Activated naive CD8-positive, alpha-beta T cell (primary cell): ENCODE measurements around the gene MATN4.
A peak's percentile ranks its signal among the peaks of the same experiment; 100 is the strongest.

Experiments used
- H3K27ac Mint-ChIP-seq: one replicate; pipeline ENCODE4 v1.8.0; 2021; ENCODE audit warnings: mixed read lengths
- H3K27me3 Mint-ChIP-seq: one replicate; pipeline ENCODE4 v1.8.0; 2021; ENCODE audit warnings: mixed read lengths
- H3K36me3 Mint-ChIP-seq: one replicate; pipeline ENCODE4 v1.8.0; 2021; ENCODE audit warnings: mixed read lengths
- H3K4me1 Mint-ChIP-seq: one replicate; pipeline ENCODE4 v1.8.0; 2021; ENCODE audit warnings: low read depth, mixed read lengths
- H3K4me3 Mint-ChIP-seq: one replicate; pipeline ENCODE4 v1.8.0; 2021; ENCODE audit warnings: mild to moderate bottlenecking, mixed read lengths
- H3K9me3 Mint-ChIP-seq: one replicate; pipeline ENCODE4 v1.8.0; 2021; ENCODE audit warnings: low read depth, mixed read lengths

Gene MATN4

GRCh38 chr20:45293041-45294002 lies 14.8 kb downstream of the MATN4 start:
- Mint-ChIP-seq H3K27me3 (peaks cover 14% of the 10 kb centered on the region), H3K27ac (no peak overlapping the region), H3K9me3 (no peaks in the 10 kb centered on the region), H3K4me1 (peaks cover 5% of the 10 kb centered on the region), H3K36me3 (no peaks in the 10 kb centered on the region), H3K4me3 (peak overlapping the region; percentile 80)

GRCh38 chr20:45292343-45292742 lies 15.8 kb downstream of the MATN4 start:
- H3K4me1 Mint-ChIP-seq, result peaks cover 5% of the 10 kb centered on the region
- H3K4me3 Mint-ChIP-seq, result peak overlapping the region; percentile 75
- no peaks in the 10 kb centered on the region for H3K9me3 Mint-ChIP-seq
- H3K36me3 Mint-ChIP-seq, result no peaks in the 10 kb centered on the region
- peaks cover 14% of the 10 kb centered on the region for H3K27me3 Mint-ChIP-seq
- no peak overlapping the region for H3K27ac Mint-ChIP-seq

GRCh38 chr20:45291526-45291925 lies 16.6 kb downstream of the MATN4 start:
- Mint-ChIP-seq H3K9me3 (no peaks in the 10 kb centered on the region), H3K36me3 (no peaks in the 10 kb centered on the region), H3K4me1 (peaks cover 5% of the 10 kb centered on the region), H3K27ac (no peak overlapping the region), H3K4me3 (peak overlapping the region; percentile 13), H3K27me3 (peaks cover 14% of the 10 kb centered on the region)

- H3K27me3 Mint-ChIP-seq, result peaks cover 12% of the 10 kb centered on the region
- H3K9me3 Mint-ChIP-seq, result no peaks in the 10 kb centered on the region
Observed at GRCh38 chr20:45290677-45291355, 17.3 kb downstream of the MATN4 start.

GRCh38 chr20:45289942-45290676 lies 18.0 kb downstream of the MATN4 start:
- Mint-ChIP-seq H3K4me1 (peaks cover 5% of the 10 kb centered on the region), H3K27me3 (peaks cover 14% of the 10 kb centered on the region), H3K36me3 (no peaks in the 10 kb centered on the region), H3K9me3 (no peaks in the 10 kb centered on the region), H3K4me3 (no peak overlapping the region), H3K27ac (no peak overlapping the region)

More at GRCh38 chr20:45290677-45291355, 17.3 kb downstream of the MATN4 start:
- H3K4me1 Mint-ChIP-seq, result peaks cover 5% of the 10 kb centered on the region
- no peak overlapping the region for H3K27ac Mint-ChIP-seq
- no peak overlapping the region for H3K4me3 Mint-ChIP-seq
- H3K36me3 Mint-ChIP-seq, result no peaks in the 10 kb centered on the region

GRCh38 chr20:45288860-45289259 lies 19.2 kb downstream of the MATN4 start:
- Mint-ChIP-seq H3K36me3 (no peaks in the 10 kb centered on the region), H3K27me3 (peaks cover 11% of the 10 kb centered on the region), H3K4me3 (no peak overlapping the region), H3K4me1 (peaks cover 2% of the 10 kb centered on the region), H3K27ac (no peak overlapping the region), H3K9me3 (no peaks in the 10 kb centered on the region)

- no peaks in the 10 kb centered on the region for H3K9me3 Mint-ChIP-seq
- H3K4me3 Mint-ChIP-seq, result no peak overlapping the region
- H3K27ac Mint-ChIP-seq, result no peak overlapping the region
- peaks cover 13% of the 10 kb centered on the region for H3K27me3 Mint-ChIP-seq
- H3K4me1 Mint-ChIP-seq, result no peaks in the 10 kb centered on the region
- H3K36me3 Mint-ChIP-seq, result no peaks in the 10 kb centered on the region
Observed at GRCh38 chr20:45288376-45288775, 19.7 kb downstream of the MATN4 start.

GRCh38 chr20:45283551-45284057 lies 24.5 kb downstream of the MATN4 start:
- Mint-ChIP-seq H3K4me3 (no peak overlapping the region), H3K4me1 (no peaks in the 10 kb centered on the region), H3K27ac (no peak overlapping the region), H3K9me3 (no peaks in the 10 kb centered on the region), H3K27me3 (peaks cover 17% of the 10 kb centered on the region), H3K36me3 (no peaks in the 10 kb centered on the region)

GRCh38 chr20:45282700-45283550 lies 25.2 kb downstream of the MATN4 start:
- Mint-ChIP-seq H3K27me3 (peaks cover 19% of the 10 kb centered on the region), H3K27ac (no peak overlapping the region), H3K4me1 (no peaks in the 10 kb centered on the region), H3K36me3 (no peaks in the 10 kb centered on the region), H3K9me3 (no peaks in the 10 kb centered on the region), H3K4me3 (no peak overlapping the region)

GRCh38 chr20:45279992-45280391 lies 28.1 kb downstream of the MATN4 start:
- peaks cover 24% of the 10 kb centered on the region for H3K27me3 Mint-ChIP-seq
- H3K4me1 Mint-ChIP-seq, result no peaks in the 10 kb centered on the region
- no peak overlapping the region for H3K4me3 Mint-ChIP-seq
- no peak overlapping the region for H3K27ac Mint-ChIP-seq
- no peaks in the 10 kb centered on the region for H3K9me3 Mint-ChIP-seq
- H3K36me3 Mint-ChIP-seq, result no peaks in the 10 kb centered on the region

GRCh38 chr20:45275338-45275737 lies 32.8 kb downstream of the MATN4 start:
- Mint-ChIP-seq H3K4me3 (no peak overlapping the region), H3K9me3 (no peaks in the 10 kb centered on the region), H3K27me3 (peaks cover 26% of the 10 kb centered on the region), H3K4me1 (no peaks in the 10 kb centered on the region), H3K36me3 (no peaks in the 10 kb centered on the region), H3K27ac (no peak overlapping the region)

- Mint-ChIP-seq H3K27ac (no peak overlapping the region), H3K27me3 (peaks cover 17% of the 10 kb centered on the region)
Observed at GRCh38 chr20:45269754-45270270, 38.3 kb downstream of the MATN4 start.

GRCh38 chr20:45269056-45269455 lies 39.0 kb downstream of the MATN4 start:
- H3K36me3 Mint-ChIP-seq, result no peaks in the 10 kb centered on the region
- no peaks in the 10 kb centered on the region for H3K4me1 Mint-ChIP-seq
- H3K27me3 Mint-ChIP-seq, result peaks cover 17% of the 10 kb centered on the region
- H3K4me3 Mint-ChIP-seq, result no peak overlapping the region
- no peak overlapping the region for H3K27ac Mint-ChIP-seq
- no peaks in the 10 kb centered on the region for H3K9me3 Mint-ChIP-seq

More at GRCh38 chr20:45269754-45270270, 38.3 kb downstream of the MATN4 start:
- Mint-ChIP-seq H3K9me3 (no peaks in the 10 kb centered on the region), H3K4me3 (no peak overlapping the region), H3K4me1 (no peaks in the 10 kb centered on the region), H3K36me3 (no peaks in the 10 kb centered on the region)

GRCh38 chr20:45268531-45268930 lies 39.6 kb downstream of the MATN4 start:
- no peaks in the 10 kb centered on the region for H3K9me3 Mint-ChIP-seq
- no peaks in the 10 kb centered on the region for H3K36me3 Mint-ChIP-seq
- H3K4me1 Mint-ChIP-seq, result no peaks in the 10 kb centered on the region
- no peak overlapping the region for H3K27ac Mint-ChIP-seq
- H3K4me3 Mint-ChIP-seq, result no peak overlapping the region
- H3K27me3 Mint-ChIP-seq, result peaks cover 16% of the 10 kb centered on the region
